Progenitor cell of endocrine pancreas (in vitro differentiated cells): ENCODE data around the gene PFKL. TPM values are rescaled to one million over a fixed set of nuclear protein-coding genes. Genes with fewer than 3 reads are reported as not detected.

Source experiments
- DNase-seq: peaks from one replicate; pipeline ENCODE4 v3.0.0; 2021; ENCODE audit warnings: low spot score; ENCODE audit not compliant: unreplicated experiment
- H3K27ac Mint-ChIP-seq: 2 replicates; pipeline ENCODE4 v1.8.0; 2021; ENCODE audit warnings: mild to moderate bottlenecking, moderate library complexity, mixed read lengths
- H3K27me3 Mint-ChIP-seq: 2 replicates; pipeline ENCODE4 v1.8.0; 2021; ENCODE audit warnings: mixed read lengths
- H3K36me3 Mint-ChIP-seq: 2 replicates; pipeline ENCODE4 v1.8.0; 2022; ENCODE audit warnings: mixed read lengths; ENCODE audit not compliant: insufficient read depth
- H3K4me1 Mint-ChIP-seq: 2 replicates; pipeline ENCODE4 v1.8.0; 2021; ENCODE audit warnings: low read depth, mixed read lengths
- H3K4me3 Mint-ChIP-seq: 2 replicates; pipeline ENCODE4 v1.8.0; 2021; ENCODE audit warnings: low read depth, mild to moderate bottlenecking, moderate library complexity, mixed read lengths
- H3K9me3 Mint-ChIP-seq: 2 replicates; pipeline ENCODE4 v1.8.0; 2021; ENCODE audit warnings: low read depth, mixed read lengths
- CTCF ChIP-seq: fragments of 200-600 bp; sonication (generic); IDR thresholded peaks from one replicate; pipeline ENCODE4 v1.5.0; 2021; ENCODE audit warnings: antibody characterized with exemption, mild to moderate bottlenecking; ENCODE audit not compliant: unreplicated experiment
- total RNA-seq: library from RNA; stranded (reverse); gene quantifications from 2 replicates; pipeline ENCODE4 v1.2.1, GENCODE V29; 2021

PFKL gene
- total RNA-seq, 1 donor from 2014 or later: 132 TPM

GRCh38 chr21:44344541-44345183, 44.8 kb downstream of the PFKL start:
- no peak for TF ChIP-seq CTCF
- DNase-seq: no peak
- Mint-ChIP-seq H3K9me3 (no peaks in the 10 kb centered on the region), H3K36me3 (no peaks in the 10 kb centered on the region), H3K4me3 (no peak overlapping the region), H3K27me3 (peaks cover 3% of the 10 kb centered on the region), H3K27ac (no peak overlapping the region), H3K4me1 (peaks cover 11% of the 10 kb centered on the region)

- no peaks in the 10 kb centered on the region for H3K36me3 Mint-ChIP-seq
- no peak for DNase-seq
- peaks cover 3% of the 10 kb centered on the region for H3K27me3 Mint-ChIP-seq
- TF ChIP-seq CTCF: no peak
- H3K4me3 Mint-ChIP-seq: no peak overlapping the region
- H3K27ac Mint-ChIP-seq: no peak overlapping the region
- no peaks in the 10 kb centered on the region for H3K9me3 Mint-ChIP-seq
- peaks cover 7% of the 10 kb centered on the region for H3K4me1 Mint-ChIP-seq
Observed at GRCh38 chr21:44345495-44345894, 45.6 kb downstream of the PFKL start.

GRCh38 chr21:44347911-44348451, 48.1 kb downstream of the PFKL start:
- H3K27me3 Mint-ChIP-seq: peaks cover 3% of the 10 kb centered on the region
- H3K36me3 Mint-ChIP-seq: no peaks in the 10 kb centered on the region
- no peaks in the 10 kb centered on the region for H3K9me3 Mint-ChIP-seq
- no peak for TF ChIP-seq CTCF
- H3K4me1 Mint-ChIP-seq: no peaks in the 10 kb centered on the region
- no peak overlapping the region for H3K27ac Mint-ChIP-seq
- no peak for DNase-seq
- H3K4me3 Mint-ChIP-seq: no peak overlapping the region

DNA sequence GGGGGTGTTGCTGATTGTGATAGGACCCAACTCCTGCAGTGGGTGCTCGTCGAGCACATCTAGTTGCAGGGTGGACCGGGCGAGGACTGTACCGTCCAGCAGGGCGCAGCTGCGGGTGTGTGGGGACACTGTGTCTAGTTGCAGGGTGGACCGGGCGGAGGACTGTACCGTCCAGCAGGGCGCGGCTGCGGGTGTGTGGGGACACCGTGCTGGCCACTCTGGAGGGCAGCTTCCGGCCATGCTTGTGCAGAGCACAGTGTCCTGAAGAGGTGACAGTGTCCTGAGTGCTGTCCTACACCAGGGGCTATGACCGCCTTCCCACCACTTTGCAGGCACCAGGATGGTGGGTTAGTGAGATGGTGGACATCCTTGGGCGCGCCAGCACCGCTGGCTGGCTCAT, 49.0 kb downstream of the PFKL start:
- Mint-ChIP-seq H3K27me3 (peaks cover 3% of the 10 kb centered on the region), H3K4me3 (no peak overlapping the region), H3K36me3 (no peaks in the 10 kb centered on the region), H3K27ac (no peak overlapping the region), H3K4me1 (no peaks in the 10 kb centered on the region), H3K9me3 (no peaks in the 10 kb centered on the region)
- no peak for DNase-seq
- no peak for TF ChIP-seq CTCF

- TF ChIP-seq CTCF: no peak
- no peak for DNase-seq
- no peak overlapping the region for H3K27ac Mint-ChIP-seq
- H3K9me3 Mint-ChIP-seq: no peaks in the 10 kb centered on the region
- no peak overlapping the region for H3K4me3 Mint-ChIP-seq
- peaks cover 3% of the 10 kb centered on the region for H3K27me3 Mint-ChIP-seq
- no peaks in the 10 kb centered on the region for H3K4me1 Mint-ChIP-seq
- H3K36me3 Mint-ChIP-seq: no peaks in the 10 kb centered on the region
Observed at GRCh38 chr21:44349416-44349846, 49.6 kb downstream of the PFKL start.
